GM10248 (cell line): ENCODE data around the gene GAREM2.

Source experiments
- CTCF ChIA-PET: fragments of 300-600 bp; sonication (Branson Sonifier 250); formaldehyde crosslinking; extraction: SDS; loops from one replicate; lab custom pipeline; 2021; ENCODE audit warnings: antibody characterized with exemption; lab: Yijun Ruan, JAX
- POLR2A ChIA-PET: fragments of 350-650 bp; sonication (Branson Sonifier 250); formaldehyde crosslinking; extraction: SDS; loops from one replicate; lab custom pipeline; 2020; ENCODE audit warnings: antibody characterized with exemption; lab: Yijun Ruan, JAX
- DNase-seq: peaks from one replicate; pipeline ENCODE4 v3.0.0; 2012; ENCODE audit errors: extremely low spot score
- CTCF ChIP-seq: IDR thresholded peaks from 2 replicates; pipeline ENCODE4 v1.5.1; 2012; ENCODE audit warnings: mild to moderate bottlenecking, low read depth; ENCODE audit errors: extremely low read depth, missing control alignments, control extremely low read depth

The GAREM2 gene

GRCh38 chr2:26230806-26231205 lies 57.9 kb downstream of the GAREM2 start:
- ChIA-PET POLR2A (interaction anchor here (1.1 kb wide), 1 partner anchor 16 kb away, joined by 3 read pairs; no protein-coding TSS in a partner anchor), CTCF (interaction anchor here (0.7 to 2.0 kb wide), 6 partner anchors 19 to 58 kb away, joined by 3 to 7 read pairs (median 3); no protein-coding TSS in a partner anchor)
- TF ChIP-seq CTCF = no peak
- no peak for DNase-seq

- ChIA-PET CTCF (interaction anchor here (1.2 to 3.1 kb wide), 8 partner anchors 10 to 101 kb away, joined by 3 to 15 read pairs (median 3); partner anchors contain the start of genes HADHA and HADHB), POLR2A (no interaction called here)
- no peak for TF ChIP-seq CTCF
- no peak for DNase-seq
Observed at GRCh38 chr2:26235089-26235488, 62.2 kb downstream of the GAREM2 start.

GRCh38 chr2:26237868-26238267 lies 65.0 kb downstream of the GAREM2 start:
- ChIA-PET POLR2A (no interaction called here), CTCF (interaction anchor here (0.7 to 2.5 kb wide), 4 partner anchors 9 to 53 kb away, joined by 3 to 8 read pairs (median 3); no protein-coding TSS in a partner anchor)
- TF ChIP-seq CTCF = no peak
- no peak for DNase-seq

- no peak for DNase-seq
- POLR2A ChIA-PET = no interaction called here
Observed at GRCh38 chr2:26238311-26238958, 65.5 kb downstream of the GAREM2 start.

More at GRCh38 chr2:26238311-26238958, 65.5 kb downstream of the GAREM2 start:
- CTCF ChIA-PET = interaction anchor here (0.7 to 2.5 kb wide), 4 partner anchors 10 to 53 kb away, joined by 3 to 8 read pairs (median 3); no protein-coding TSS in a partner anchor
- TF ChIP-seq CTCF = no peak
